SKM-1 treated with dmso at 0.1 percent for 144 hours (cell line): ENCODE results near the gene IGF2BP2.
"Not testable (repeated sequence)": the region's sequence is repeated elsewhere in the genome, so short reads cannot be mapped to it uniquely, and the experiment has no call there.

Experiments
- DNase-seq: peaks from one replicate; lab custom pipeline; 2025; ENCODE audit not compliant: unreplicated experiment; lab: John Stamatoyannopoulos, UW

Gene IGF2BP2

GRCh38 chr3:185647134-185647879, 177.5 kb downstream of the IGF2BP2 start:
- no peak for DNase-seq

GRCh38 chr3:185646382-185647133, 178.3 kb downstream of the IGF2BP2 start:
- DNase-seq: no peak

- no peak for DNase-seq
Measured at GRCh38 chr3:185645596-185646381, 179.1 kb downstream of the IGF2BP2 start.

- DNase-seq: not testable (repeated sequence)
Measured at GRCh38 chr3:185645191-185645590, 179.7 kb downstream of the IGF2BP2 start.

GRCh38 chr3:185640308-185640707, 184.5 kb downstream of the IGF2BP2 start:
- DNase-seq: no peak

GRCh38 chr3:185639632-185640206, 185.1 kb downstream of the IGF2BP2 start:
- no peak for DNase-seq

- DNase-seq: not testable (repeated sequence)
Measured at GRCh38 chr3:185638651-185639050, 186.2 kb downstream of the IGF2BP2 start.

- DNase-seq: no peak
Measured at GRCh38 chr3:185637388-185637787, 187.5 kb downstream of the IGF2BP2 start.

- no peak for DNase-seq
Measured at GRCh38 chr3:185632996-185633395, 191.8 kb downstream of the IGF2BP2 start.

- no peak for DNase-seq
Measured at GRCh38 chr3:185631508-185632206, 193.2 kb downstream of the IGF2BP2 start.

- no peak for DNase-seq
Measured at GRCh38 chr3:185631108-185631507, 193.7 kb downstream of the IGF2BP2 start.

- DNase-seq: no peak
Measured at GRCh38 chr3:185630182-185630622, 194.6 kb downstream of the IGF2BP2 start.

- DNase-seq: no peak
Measured at GRCh38 chr3:185629554-185630181, 195.2 kb downstream of the IGF2BP2 start.

GRCh38 chr3:185625784-185626183, 199.1 kb downstream of the IGF2BP2 start:
- no peak for DNase-seq

- DNase-seq: no peak
Measured at GRCh38 chr3:185623939-185624665, 200.7 kb downstream of the IGF2BP2 start.

GRCh38 chr3:185613016-185613415, 211.8 kb downstream of the IGF2BP2 start:
- no peak for DNase-seq

GRCh38 chr3:185606196-185606595, 218.6 kb downstream of the IGF2BP2 start:
- DNase-seq: no peak

- DNase-seq: no peak
Measured at GRCh38 chr3:185605566-185605965, 219.3 kb downstream of the IGF2BP2 start.

- DNase-seq: peak; percentile 75
Measured at GRCh38 chr3:185595526-185595925, 229.3 kb downstream of the IGF2BP2 start.
